Memory B cell (primary cell): ENCODE data around the gene INTS13.
"Not testable (repeated sequence)": the region's sequence is repeated elsewhere in the genome, so short reads cannot be mapped to it uniquely, and the experiment has no call there.

ENCODE experiments used
- ATAC-seq: fragments of 150-1000 bp; cut with Tn5 transposase; 2 replicates; pipeline ENCODE4 v1.10.0; 2021; ENCODE audit warnings: low read depth, mild to moderate bottlenecking, moderate library complexity
- DNase-seq, 2 donors: peaks; one replicate each; pipeline ENCODE4 v3.0.0; 2022; ENCODE audit warnings: low spot score in 2 of 2
- H3K27ac Mint-ChIP-seq: one replicate; pipeline ENCODE4 v1.8.0; 2022; ENCODE audit warnings: mild to moderate bottlenecking, moderate library complexity, mixed read lengths
- H3K27me3 Mint-ChIP-seq: one replicate; pipeline ENCODE4 v1.8.0; 2022; ENCODE audit warnings: mixed read lengths
- H3K36me3 Mint-ChIP-seq: one replicate; pipeline ENCODE4 v1.8.0; 2022; ENCODE audit warnings: mild to moderate bottlenecking, mixed read lengths
- H3K4me1 Mint-ChIP-seq: one replicate; pipeline ENCODE4 v1.8.0; 2022; ENCODE audit warnings: mixed read lengths
- H3K4me3 Mint-ChIP-seq: one replicate; pipeline ENCODE4 v1.8.0; 2022; ENCODE audit warnings: mild to moderate bottlenecking, moderate library complexity, mixed read lengths
- H3K9me3 Mint-ChIP-seq: one replicate; pipeline ENCODE4 v1.8.0; 2022; ENCODE audit warnings: mixed read lengths

Gene INTS13

DNA sequence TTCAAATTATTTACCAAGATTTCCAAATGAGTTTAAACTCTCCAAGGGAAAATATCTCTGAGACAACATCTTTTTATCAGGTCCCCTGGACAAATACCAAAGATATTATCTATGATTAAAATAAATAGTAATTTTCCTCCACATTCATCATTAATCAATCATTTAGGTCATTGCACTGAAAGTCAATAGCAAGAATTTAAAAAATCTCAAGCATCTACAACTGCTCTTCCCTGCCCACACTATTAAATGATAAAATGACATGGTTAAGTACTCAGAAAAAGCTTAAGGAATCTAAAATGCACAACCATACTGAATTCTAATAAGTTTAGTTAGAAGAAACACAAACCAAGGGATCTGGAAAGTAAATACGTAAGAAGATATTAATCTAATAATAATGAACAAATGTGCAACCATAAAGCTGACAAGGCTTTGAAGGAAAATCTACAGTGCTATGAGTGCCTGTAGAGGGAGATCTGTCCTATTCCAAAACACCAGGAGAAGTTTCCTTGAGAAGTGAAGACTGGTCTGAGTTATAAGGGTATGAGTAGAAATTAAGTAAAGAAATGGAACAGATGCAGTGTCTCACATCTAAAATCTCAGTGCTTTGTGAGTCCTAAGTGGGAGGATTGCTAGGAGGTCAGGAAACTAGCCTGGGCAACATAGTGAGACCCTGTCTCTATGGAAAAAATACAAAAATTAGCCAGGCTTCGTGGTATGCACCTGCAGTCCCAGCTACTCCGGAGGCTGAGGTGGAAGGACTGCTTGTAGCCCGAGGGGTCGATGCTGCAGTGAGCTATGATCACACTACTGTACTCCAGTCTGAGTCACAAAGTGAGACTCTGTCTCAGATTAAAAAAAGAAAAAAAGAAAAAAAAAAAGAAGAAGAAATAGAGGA, 19.2 kb downstream of the INTS13 start:
- Mint-ChIP-seq H3K9me3 (no peaks in the 10 kb centered on the region), H3K27ac (no peak overlapping the region), H3K27me3 (no peaks in the 10 kb centered on the region), H3K36me3 (peaks cover 24% of the 10 kb centered on the region), H3K4me1 (no peaks in the 10 kb centered on the region), H3K4me3 (no peak overlapping the region)
- no peak for ATAC-seq
- no peak for DNase-seq

DNA sequence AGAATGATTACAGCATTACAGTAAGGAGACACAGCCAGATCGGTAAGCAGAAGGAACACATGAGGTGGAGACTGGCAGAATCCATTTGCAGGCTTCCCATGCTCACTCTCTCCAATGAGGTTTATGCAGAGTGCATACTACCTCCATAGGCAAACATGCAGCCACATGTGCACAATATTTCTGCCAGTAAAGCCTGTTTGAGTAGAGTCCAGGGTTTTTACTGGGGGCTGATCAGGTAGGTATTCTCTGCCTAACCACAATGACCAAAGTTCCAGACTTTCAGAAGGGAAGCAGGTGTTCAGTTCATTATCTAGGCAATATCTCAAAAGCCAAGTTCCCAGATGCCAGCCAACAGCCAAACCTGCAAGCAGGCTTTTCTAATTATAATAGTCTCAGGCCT, 31.1 kb downstream of the INTS13 start:
- H3K27me3 Mint-ChIP-seq, result no peaks in the 10 kb centered on the region
- peaks cover 2% of the 10 kb centered on the region for H3K4me1 Mint-ChIP-seq
- DNase-seq (no peak), ATAC-seq (no peak)
- peaks cover 38% of the 10 kb centered on the region for H3K36me3 Mint-ChIP-seq
- H3K4me3 Mint-ChIP-seq, result no peak overlapping the region
- no peak overlapping the region for H3K27ac Mint-ChIP-seq
- H3K9me3 Mint-ChIP-seq, result peaks cover 10% of the 10 kb centered on the region

DNA sequence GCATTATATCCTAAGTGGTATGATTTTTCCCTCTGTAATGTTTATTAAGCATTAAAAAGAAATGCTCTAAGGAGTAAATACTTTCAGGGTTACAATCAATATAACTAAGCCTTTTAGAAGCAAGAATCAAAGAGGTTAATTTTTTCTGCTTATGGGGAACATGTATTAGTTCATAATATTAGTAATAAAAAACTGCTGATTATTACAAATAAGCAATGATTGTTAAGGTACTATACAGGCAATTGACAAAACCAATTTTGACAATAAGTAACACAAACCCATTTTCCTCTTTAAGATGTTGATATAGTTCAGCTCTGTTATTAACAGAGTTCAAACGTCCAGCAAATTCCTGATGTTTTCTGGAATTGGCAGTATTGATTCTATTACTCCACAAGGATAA, 31.8 kb downstream of the INTS13 start:
- ATAC-seq (no peak), DNase-seq (no peak)
- H3K27me3 Mint-ChIP-seq, result no peaks in the 10 kb centered on the region
- no peak overlapping the region for H3K4me3 Mint-ChIP-seq
- peaks cover 10% of the 10 kb centered on the region for H3K9me3 Mint-ChIP-seq
- peaks cover 2% of the 10 kb centered on the region for H3K4me1 Mint-ChIP-seq
- H3K36me3 Mint-ChIP-seq, result peaks cover 41% of the 10 kb centered on the region
- H3K27ac Mint-ChIP-seq, result no peak overlapping the region

DNA sequence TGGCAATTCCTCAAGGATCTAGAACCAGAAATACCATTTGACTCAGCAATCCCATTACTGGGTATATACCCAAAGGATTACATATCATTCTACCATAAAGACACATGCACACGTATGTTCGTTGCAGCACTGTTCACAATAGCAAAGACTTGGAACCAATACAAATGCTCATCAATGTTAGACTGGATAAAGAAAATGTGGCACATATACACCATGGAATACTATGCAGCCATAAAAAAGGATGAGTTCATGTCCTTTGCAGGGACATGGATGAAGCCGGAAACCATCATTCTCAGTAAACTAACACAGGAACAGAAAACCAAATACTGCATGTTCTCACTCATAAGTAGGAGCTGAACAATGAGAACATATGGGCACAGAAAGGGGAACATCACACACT, 34.4 kb downstream of the INTS13 start:
- H3K4me1 Mint-ChIP-seq, ATAC-seq, H3K4me3 Mint-ChIP-seq, DNase-seq, H3K27me3 Mint-ChIP-seq, H3K9me3 Mint-ChIP-seq, H3K27ac Mint-ChIP-seq: not testable (repeated sequence)
- peaks cover 49% of the 10 kb centered on the region for H3K36me3 Mint-ChIP-seq

DNA sequence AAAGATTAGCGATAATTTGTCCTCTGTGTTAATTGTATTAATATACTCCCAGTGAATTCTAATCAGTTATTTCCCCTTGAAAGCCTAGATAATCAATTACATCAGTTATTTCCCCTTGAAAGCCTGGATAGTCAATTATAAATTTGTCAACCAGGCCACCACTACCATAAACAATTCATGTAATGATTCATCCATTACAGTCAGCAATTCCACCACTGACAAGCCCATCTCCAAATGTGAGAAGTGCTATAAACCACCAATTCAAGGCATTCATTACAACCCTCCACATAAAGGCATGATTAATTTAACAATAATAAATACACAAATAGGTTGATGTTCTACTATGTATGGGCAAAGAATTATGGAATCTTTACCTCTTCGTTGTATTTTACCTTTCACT, 40.9 kb downstream of the INTS13 start:
- ATAC-seq (no peak), DNase-seq (no peak)
- Mint-ChIP-seq H3K36me3 (peaks cover 20% of the 10 kb centered on the region), H3K27ac (no peak overlapping the region), H3K4me1 (no peaks in the 10 kb centered on the region), H3K9me3 (peaks cover under 1% of the 10 kb centered on the region), H3K27me3 (no peaks in the 10 kb centered on the region), H3K4me3 (no peak overlapping the region)

DNA sequence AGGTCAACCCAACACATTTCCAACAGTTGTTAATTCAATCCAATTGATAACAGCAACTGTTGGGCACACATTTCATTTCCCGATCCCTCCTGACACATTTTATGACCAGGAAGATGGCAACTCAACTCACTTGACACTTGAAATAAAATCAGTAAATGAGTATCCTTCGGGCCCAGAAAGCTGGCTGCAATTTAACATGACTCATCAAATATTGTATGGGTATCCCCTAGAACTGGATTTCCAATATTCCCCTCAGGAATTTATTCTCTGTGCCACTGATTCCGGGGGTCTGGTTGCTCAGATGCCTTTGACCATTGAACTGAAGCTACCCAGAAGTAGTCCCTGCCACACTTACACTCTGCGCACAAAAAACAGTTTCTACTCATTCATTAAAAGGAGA, 42.1 kb downstream of the INTS13 start:
- Mint-ChIP-seq H3K27me3 (no peaks in the 10 kb centered on the region), H3K36me3 (peaks cover 11% of the 10 kb centered on the region), H3K27ac (no peak overlapping the region), H3K4me1 (no peaks in the 10 kb centered on the region), H3K4me3 (no peak overlapping the region), H3K9me3 (no peaks in the 10 kb centered on the region)
- ATAC-seq (no peak), DNase-seq (no peak)

DNA sequence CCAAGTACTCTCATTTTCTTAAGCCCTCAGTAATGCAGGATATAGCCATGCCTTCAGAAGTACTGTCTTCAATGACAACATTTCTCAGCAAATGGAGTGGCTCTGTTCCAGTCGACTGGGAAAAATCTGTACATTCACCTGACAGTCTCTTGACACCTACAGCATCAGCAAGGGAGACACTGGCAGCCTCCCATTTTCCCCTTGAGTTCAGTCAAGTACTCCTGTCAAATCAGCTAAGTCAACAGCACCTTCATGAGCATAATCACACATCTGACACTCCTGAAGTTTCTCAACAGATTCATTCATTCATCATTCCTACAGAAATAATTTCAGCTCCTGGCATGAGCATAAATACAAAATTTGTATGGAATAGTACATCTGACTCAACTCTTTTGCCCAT, 46.1 kb downstream of the INTS13 start:
- no peaks in the 10 kb centered on the region for H3K4me1 Mint-ChIP-seq
- H3K4me3 Mint-ChIP-seq, result no peak overlapping the region
- no peaks in the 10 kb centered on the region for H3K36me3 Mint-ChIP-seq

DNA sequence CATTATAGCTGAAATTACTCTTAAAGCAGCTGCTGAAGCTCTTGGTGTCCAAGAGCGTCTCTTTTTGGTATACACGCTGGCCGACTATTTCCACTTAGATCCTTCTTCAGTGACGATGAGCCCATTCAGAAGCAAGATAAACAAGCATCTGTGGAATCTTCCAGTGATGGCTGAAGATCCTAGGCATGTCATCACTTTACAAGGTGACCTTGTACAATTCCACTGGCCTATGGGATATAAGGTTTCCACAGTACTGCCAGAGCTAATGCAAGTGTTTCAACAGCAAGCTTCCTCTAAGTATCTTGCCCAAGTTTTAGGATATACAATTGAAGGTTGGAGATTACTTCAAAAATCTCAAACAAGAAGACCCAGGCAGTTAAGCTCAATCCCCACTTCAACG, 47.0 kb downstream of the INTS13 start:
- no peak for DNase-seq
- Mint-ChIP-seq H3K9me3 (no peaks in the 10 kb centered on the region), H3K4me3 (no peak overlapping the region), H3K4me1 (no peaks in the 10 kb centered on the region), H3K36me3 (no peaks in the 10 kb centered on the region), H3K27ac (no peak overlapping the region), H3K27me3 (no peaks in the 10 kb centered on the region)
- no peak for ATAC-seq

More for the DNA sequence above, 46.1 kb downstream of the INTS13 start:
- no peaks in the 10 kb centered on the region for H3K27me3 Mint-ChIP-seq
- DNase-seq (no peak), ATAC-seq (no peak)
- no peak overlapping the region for H3K27ac Mint-ChIP-seq
- H3K9me3 Mint-ChIP-seq, result no peaks in the 10 kb centered on the region

DNA sequence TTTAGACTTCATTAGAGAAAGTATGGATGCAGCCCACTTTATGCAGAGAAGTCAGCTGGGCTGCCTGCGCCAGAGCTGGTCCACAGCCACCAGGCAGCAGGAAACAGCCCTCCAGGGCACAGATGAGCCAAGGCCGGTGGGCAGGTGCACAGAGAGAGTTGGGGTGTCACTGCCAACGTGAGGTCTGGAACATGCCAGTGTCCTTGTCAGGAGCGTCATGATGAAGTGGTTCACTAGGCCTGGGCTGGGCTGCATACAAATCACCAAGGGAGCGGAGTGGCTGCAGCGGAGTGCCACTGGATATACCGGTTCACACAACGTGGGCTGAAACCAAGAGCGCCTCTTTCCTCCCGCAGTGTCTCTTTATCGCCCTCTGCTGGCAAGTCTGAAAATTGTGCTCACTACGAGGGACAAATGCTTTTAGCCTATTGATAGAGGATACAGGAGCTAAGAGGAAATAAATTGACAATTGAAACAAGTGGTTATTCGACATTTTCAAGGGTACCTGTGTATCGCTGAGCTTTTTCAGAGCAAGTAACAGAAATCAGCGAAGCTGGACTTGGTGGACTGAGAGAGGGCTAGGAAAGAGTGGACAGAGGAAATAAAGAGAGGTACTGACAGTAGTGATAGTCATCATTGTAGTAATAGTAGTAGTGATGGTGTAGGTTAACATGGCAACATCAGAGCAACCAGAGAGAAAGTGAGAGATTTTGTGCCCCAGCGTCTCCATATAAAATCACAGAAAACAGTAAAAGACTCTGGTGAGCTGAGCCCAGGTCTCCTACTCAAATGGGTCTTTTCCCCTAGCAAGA, 52.8 kb downstream of the INTS13 start:
- H3K4me1 Mint-ChIP-seq, result peaks cover 10% of the 10 kb centered on the region
- H3K36me3 Mint-ChIP-seq, result peaks cover 7% of the 10 kb centered on the region
- DNase-seq, result peak; percentile 83 to 93
- peaks cover 10% of the 10 kb centered on the region for H3K9me3 Mint-ChIP-seq
- peak overlapping the region; percentile 40 for H3K4me3 Mint-ChIP-seq
- H3K27ac Mint-ChIP-seq, result peak overlapping the region; percentile 14
- peak; percentile 97 for ATAC-seq
- peaks cover 2% of the 10 kb centered on the region for H3K27me3 Mint-ChIP-seq

DNA sequence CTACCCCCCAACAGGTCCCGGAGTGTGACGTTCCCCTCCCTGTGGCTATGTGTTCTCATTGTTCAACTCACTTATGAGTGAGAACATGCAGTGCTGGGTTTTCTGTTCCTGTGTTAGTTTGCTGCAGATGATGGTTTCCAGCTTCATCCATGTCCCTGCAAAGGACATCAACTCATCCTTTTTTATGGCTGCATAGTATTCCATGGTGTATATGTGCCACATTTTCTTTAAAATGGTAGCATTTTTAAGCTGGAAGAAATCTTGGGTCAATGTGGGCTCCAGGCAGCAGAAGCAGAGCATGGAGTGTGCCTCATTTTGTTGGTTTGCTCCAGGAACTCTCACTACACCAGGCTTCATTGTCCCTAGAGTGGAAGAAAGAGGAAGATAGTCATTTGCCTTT, 57.2 kb downstream of the INTS13 start:
- no peak overlapping the region for H3K4me3 Mint-ChIP-seq
- H3K9me3 Mint-ChIP-seq, result peaks cover 10% of the 10 kb centered on the region
- peaks cover 7% of the 10 kb centered on the region for H3K36me3 Mint-ChIP-seq
- peaks cover 2% of the 10 kb centered on the region for H3K27me3 Mint-ChIP-seq
- DNase-seq, result no peak
- no peak overlapping the region for H3K27ac Mint-ChIP-seq
- peaks cover 25% of the 10 kb centered on the region for H3K4me1 Mint-ChIP-seq
- no peak for ATAC-seq

DNA sequence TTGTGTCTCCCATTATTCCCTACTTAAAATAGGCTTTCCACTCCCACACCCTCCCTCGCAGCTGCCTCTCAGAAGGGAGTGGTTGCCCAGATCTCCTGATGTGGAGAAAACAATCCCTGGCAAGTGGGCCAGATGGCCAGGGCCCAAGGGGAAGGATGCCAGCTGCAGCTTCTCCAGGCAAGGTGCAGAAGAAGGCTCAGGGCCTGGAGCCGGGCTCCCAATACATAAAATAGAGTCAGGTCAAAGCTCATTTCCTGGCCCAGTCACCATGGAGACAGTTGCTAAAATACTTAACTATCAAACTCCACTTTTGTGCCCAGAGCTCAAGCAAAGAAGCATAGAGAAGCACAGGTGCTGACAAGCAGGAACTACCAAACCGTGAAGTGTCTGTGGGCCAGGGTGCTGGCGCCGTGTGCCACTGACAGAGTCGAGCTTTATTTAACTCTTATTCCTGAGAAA, 59.1 kb downstream of the INTS13 start:
- Mint-ChIP-seq H3K36me3 (peaks cover 4% of the 10 kb centered on the region), H3K4me1 (peaks cover 15% of the 10 kb centered on the region), H3K4me3 (no peak overlapping the region), H3K27me3 (peaks cover 2% of the 10 kb centered on the region), H3K9me3 (peaks cover 8% of the 10 kb centered on the region), H3K27ac (peak overlapping the region; percentile 90)
- peak; percentile 99 for ATAC-seq
- peak; percentile 34 to 46 for DNase-seq

DNA sequence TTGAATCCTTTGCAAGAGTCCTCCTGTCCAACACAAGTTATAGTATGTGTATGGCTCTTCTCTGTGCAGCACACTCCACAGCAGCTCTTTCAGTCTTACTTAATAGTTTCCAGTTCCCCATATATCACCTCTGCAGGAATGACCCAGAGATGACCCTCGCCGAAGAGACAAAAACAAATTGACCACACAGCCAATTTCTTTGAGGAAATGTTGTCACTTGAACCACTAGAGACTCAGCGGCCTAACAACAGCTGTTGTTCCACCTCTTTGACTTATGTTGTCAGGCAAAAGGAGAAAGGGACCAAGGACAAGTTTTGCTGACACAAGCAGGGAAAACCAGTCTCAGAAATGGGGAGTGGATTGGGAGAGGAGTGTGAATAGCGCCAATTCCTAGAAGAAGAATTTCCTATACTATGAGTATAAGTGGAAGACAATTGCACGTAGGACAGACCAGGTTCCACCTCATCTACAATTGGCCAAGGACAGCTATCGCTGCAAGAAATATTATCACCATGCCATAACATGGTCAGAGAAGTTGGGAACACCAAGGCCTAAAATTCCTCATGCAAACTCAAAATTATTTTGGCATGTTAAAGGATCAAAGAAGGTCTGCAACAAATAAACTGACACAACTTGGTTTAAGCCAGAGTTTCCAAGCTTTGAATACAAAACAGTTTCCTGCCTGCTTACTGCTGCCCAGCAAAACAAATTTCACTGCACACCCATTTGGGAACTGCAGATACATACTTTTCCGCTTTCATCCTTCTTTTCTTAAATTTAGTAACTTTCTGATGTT, 63.1 kb downstream of the INTS13 start:
- DNase-seq, result no peak
- Mint-ChIP-seq H3K36me3 (no peaks in the 10 kb centered on the region), H3K4me1 (peaks cover 22% of the 10 kb centered on the region), H3K9me3 (no peaks in the 10 kb centered on the region), H3K27ac (no peak overlapping the region), H3K4me3 (no peak overlapping the region), H3K27me3 (no peaks in the 10 kb centered on the region)
- no peak for ATAC-seq

DNA sequence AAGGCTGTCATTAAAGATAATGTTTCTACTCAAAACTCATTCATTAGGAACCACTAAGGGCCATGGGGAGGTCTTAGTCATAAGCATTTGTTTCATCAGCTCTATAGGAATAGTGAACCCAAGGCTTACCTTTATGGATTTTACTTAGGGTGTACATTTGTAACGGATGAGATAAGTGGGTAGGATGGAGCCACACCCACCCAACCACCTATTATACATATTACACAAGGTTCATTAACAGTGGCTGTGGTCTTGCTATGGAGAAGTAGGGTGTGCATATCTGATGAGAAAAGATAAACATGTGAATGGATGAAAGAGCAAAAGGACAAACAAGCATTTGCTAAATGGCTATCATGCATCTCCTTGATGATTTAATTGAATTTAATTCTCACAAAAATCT, 65.2 kb downstream of the INTS13 start:
- Mint-ChIP-seq H3K27ac (no peak overlapping the region), H3K9me3 (no peaks in the 10 kb centered on the region), H3K4me3 (no peak overlapping the region), H3K27me3 (peaks cover 3% of the 10 kb centered on the region), H3K4me1 (peaks cover 8% of the 10 kb centered on the region), H3K36me3 (no peaks in the 10 kb centered on the region)
- DNase-seq, result no peak
- ATAC-seq, result no peak

DNA sequence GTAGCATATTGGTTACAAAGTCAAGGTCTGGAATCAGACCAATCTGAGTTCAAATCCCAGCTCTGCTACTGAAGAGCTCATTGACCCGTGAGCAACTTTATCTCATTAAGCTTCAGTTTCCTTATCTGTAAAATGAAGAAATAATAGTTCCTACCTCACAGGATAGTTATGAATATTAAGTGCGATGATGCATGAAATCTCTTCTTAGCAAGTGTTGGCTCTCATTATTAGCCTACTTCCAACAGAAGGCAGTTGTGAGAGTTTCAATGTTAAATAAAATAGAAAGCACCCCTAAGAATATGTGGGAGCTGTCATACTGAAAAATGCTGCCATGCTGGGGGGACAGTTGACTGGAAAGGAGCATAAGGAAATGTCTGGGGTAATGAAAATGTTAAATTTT, 65.8 kb downstream of the INTS13 start:
- no peak for DNase-seq
- Mint-ChIP-seq H3K9me3 (no peaks in the 10 kb centered on the region), H3K27me3 (peaks cover 3% of the 10 kb centered on the region)

More for the DNA sequence above, 65.8 kb downstream of the INTS13 start:
- H3K27ac Mint-ChIP-seq, result no peak overlapping the region
- no peak overlapping the region for H3K4me3 Mint-ChIP-seq
- no peak for ATAC-seq
- H3K36me3 Mint-ChIP-seq, result no peaks in the 10 kb centered on the region
- H3K4me1 Mint-ChIP-seq, result peaks cover 12% of the 10 kb centered on the region
